ACC112 (cell line): Measurements from ENCODE around the gene DSTYK.
"Not testable (repeated sequence)": the region's sequence is repeated elsewhere in the genome, so short reads cannot be mapped to it uniquely, and the experiment has no call there.

ENCODE experiments used
- H2AFZ ChIP-seq: fragments of 200-600 bp; sonication (generic); one replicate; pipeline ENCODE4 v1.6.0; 2017; ENCODE audit warnings: antibody characterized with exemption, low read length; ENCODE audit not compliant: unreplicated experiment
- H3K27ac ChIP-seq: fragments of 200-600 bp; sonication (generic); 2 replicates; pipeline ENCODE4 v1.5.1; 2014; ENCODE audit warnings: low read depth, mild to moderate bottlenecking, antibody characterized with exemption, low read length, moderate library complexity
- H3K27me3 ChIP-seq: fragments of 200-600 bp; sonication (generic); 2 replicates; pipeline ENCODE4 v1.6.1; 2014; ENCODE audit warnings: mild to moderate bottlenecking, antibody characterized with exemption, low read length, moderate library complexity, mixed read lengths; ENCODE audit not compliant: insufficient read depth
- H3K36me3 ChIP-seq: fragments of 200-600 bp; sonication (generic); 2 replicates; pipeline ENCODE4 v1.6.1; 2016; ENCODE audit warnings: mild to moderate bottlenecking, antibody characterized with exemption, low read length, moderate library complexity, mixed read lengths; ENCODE audit not compliant: insufficient read depth
- H3K4me1 ChIP-seq: fragments of 200-600 bp; sonication (generic); one replicate; pipeline ENCODE4 v1.6.1; 2016; ENCODE audit warnings: low read length, mixed read lengths; ENCODE audit not compliant: insufficient read depth, unreplicated experiment, control insufficient read depth
- H3K4me3 ChIP-seq: fragments of 200-600 bp; sonication (generic); 2 replicates; pipeline ENCODE4 v1.5.1; 2014; ENCODE audit warnings: mild to moderate bottlenecking, low read depth, low read length
- H3K79me2 ChIP-seq: fragments of 200-600 bp; sonication (generic); one replicate; pipeline ENCODE4 v1.6.0; 2016; ENCODE audit warnings: low read length; ENCODE audit not compliant: control insufficient read depth, unreplicated experiment, insufficient read depth

DSTYK gene

GRCh38 chr1:205190845-205191577, 20.5 kb downstream of the DSTYK start:
- Histone ChIP-seq H3K79me2 (peaks cover 23% of the 10 kb centered on the region), H3K27me3 (no peaks in the 10 kb centered on the region), H3K4me3 (no peak overlapping the region), H3K36me3 (peaks cover 10% of the 10 kb centered on the region), H3K27ac (no peak overlapping the region), H3K4me1 (no peaks in the 10 kb centered on the region), H2AFZ (no peak overlapping the region)

DNA sequence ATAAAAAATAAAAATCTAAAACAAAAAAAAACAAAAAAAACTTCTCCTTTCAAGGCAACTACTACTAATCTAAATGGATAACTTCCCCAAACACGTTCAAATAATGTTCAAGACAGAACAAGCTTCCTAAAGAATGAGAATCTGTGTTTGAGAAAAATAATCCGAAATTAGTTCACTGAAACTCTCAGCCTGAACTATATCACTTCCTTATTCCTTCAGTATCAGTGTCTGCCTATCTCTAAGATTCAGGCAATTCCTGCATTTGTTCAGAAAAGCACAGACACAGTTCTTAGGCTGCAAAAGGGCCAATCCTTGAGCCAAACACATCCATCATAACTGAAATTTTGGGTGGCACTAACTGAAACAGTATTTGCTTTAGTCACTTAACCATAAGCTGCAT, 22.4 kb downstream of the DSTYK start:
- no peaks in the 10 kb centered on the region for H3K27me3 ChIP-seq
- peaks cover 10% of the 10 kb centered on the region for H3K36me3 ChIP-seq
- H3K4me1 ChIP-seq = no peaks in the 10 kb centered on the region
- peaks cover 17% of the 10 kb centered on the region for H3K79me2 ChIP-seq
- H3K27ac ChIP-seq = no peak overlapping the region
- H3K4me3 ChIP-seq = no peak overlapping the region
- H2AFZ ChIP-seq = no peak overlapping the region

- H2AFZ ChIP-seq = no peak overlapping the region
- H3K4me1 ChIP-seq = no peaks in the 10 kb centered on the region
- no peak overlapping the region for H3K4me3 ChIP-seq
- no peaks in the 10 kb centered on the region for H3K27me3 ChIP-seq
- peaks cover 17% of the 10 kb centered on the region for H3K79me2 ChIP-seq
- no peak overlapping the region for H3K27ac ChIP-seq
- H3K36me3 ChIP-seq = peaks cover 10% of the 10 kb centered on the region
These were observed 22.9 kb downstream of the DSTYK start for GRCh38 chr1:205188596-205188995.

GRCh38 chr1:205188098-205188497, 23.4 kb downstream of the DSTYK start:
- H3K4me3 ChIP-seq = no peak overlapping the region
- H2AFZ ChIP-seq = no peak overlapping the region
- H3K27ac ChIP-seq = no peak overlapping the region
- no peaks in the 10 kb centered on the region for H3K4me1 ChIP-seq
- H3K79me2 ChIP-seq = peaks cover 17% of the 10 kb centered on the region
- peaks cover 10% of the 10 kb centered on the region for H3K36me3 ChIP-seq
- no peaks in the 10 kb centered on the region for H3K27me3 ChIP-seq

DNA sequence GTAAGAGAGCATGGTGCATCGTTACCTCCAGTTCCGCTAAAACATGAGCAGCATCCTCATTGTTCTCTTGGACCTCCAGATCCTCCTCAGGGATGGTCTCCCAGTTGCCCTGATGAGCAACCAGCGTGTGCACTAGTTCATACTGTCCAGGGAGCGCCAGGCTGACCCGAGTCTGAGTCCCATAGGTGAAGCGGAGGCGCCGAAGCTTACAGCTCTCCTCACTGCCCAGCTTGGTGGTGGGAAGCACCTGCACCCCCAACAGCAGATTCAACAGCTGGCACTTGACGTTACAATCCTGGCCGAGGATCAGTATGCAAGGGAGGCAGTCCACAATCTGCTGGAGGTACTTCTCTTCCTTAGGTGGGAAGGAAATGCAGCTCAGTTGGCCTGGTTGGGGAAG, 24.1 kb downstream of the DSTYK start:
- Histone ChIP-seq H3K27ac (no peak overlapping the region), H3K36me3 (peaks cover 10% of the 10 kb centered on the region), H3K4me1 (no peaks in the 10 kb centered on the region), H3K27me3 (no peaks in the 10 kb centered on the region), H3K4me3 (no peak overlapping the region), H3K79me2 (peaks cover 17% of the 10 kb centered on the region), H2AFZ (no peak overlapping the region)

- Histone ChIP-seq H3K36me3 (peaks cover 10% of the 10 kb centered on the region), H2AFZ (no peak overlapping the region), H3K27ac (no peak overlapping the region), H3K4me3 (no peak overlapping the region), H3K79me2 (peaks cover 17% of the 10 kb centered on the region), H3K27me3 (no peaks in the 10 kb centered on the region), H3K4me1 (no peaks in the 10 kb centered on the region)
These were observed 25.3 kb downstream of the DSTYK start for GRCh38 chr1:205186191-205186590.

- Histone ChIP-seq H2AFZ (no peak overlapping the region), H3K4me3 (no peak overlapping the region), H3K36me3 (peaks cover 10% of the 10 kb centered on the region), H3K79me2 (no peaks in the 10 kb centered on the region), H3K27ac (no peak overlapping the region), H3K4me1 (peaks cover 9% of the 10 kb centered on the region), H3K27me3 (no peaks in the 10 kb centered on the region)
These were observed 27.7 kb downstream of the DSTYK start for GRCh38 chr1:205183676-205184335.

DNA sequence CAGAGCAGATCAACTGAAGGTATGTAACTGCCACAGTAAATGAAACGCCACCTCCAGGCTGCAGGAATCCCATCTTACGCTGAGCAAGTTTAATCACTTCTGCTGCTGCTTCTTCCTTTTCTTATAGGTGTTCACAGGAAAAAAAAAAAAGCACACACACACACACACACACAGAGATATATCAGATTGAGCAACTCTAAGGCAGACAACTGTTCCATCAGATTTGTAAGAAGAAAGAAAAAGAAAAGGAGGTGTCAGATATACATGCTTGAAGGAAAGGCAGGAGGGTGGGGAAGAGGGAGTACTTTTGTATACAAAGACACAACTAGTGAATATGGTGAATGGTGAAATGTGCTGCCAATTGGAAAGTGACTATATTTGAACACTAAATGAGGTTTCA, 28.6 kb downstream of the DSTYK start:
- Histone ChIP-seq H3K79me2 (peaks cover 2% of the 10 kb centered on the region), H2AFZ (no peak overlapping the region), H3K27ac (no peak overlapping the region), H3K4me3 (no peak overlapping the region), H3K4me1 (peaks cover 9% of the 10 kb centered on the region), H3K36me3 (peaks cover 10% of the 10 kb centered on the region), H3K27me3 (no peaks in the 10 kb centered on the region)

GRCh38 chr1:205180331-205180730, 31.2 kb downstream of the DSTYK start:
- not testable (repeated sequence) for H3K4me3 ChIP-seq, H3K79me2 ChIP-seq, H3K27me3 ChIP-seq, H3K27ac ChIP-seq, H2AFZ ChIP-seq, H3K36me3 ChIP-seq
- peaks cover 18% of the 10 kb centered on the region for H3K4me1 ChIP-seq

DNA sequence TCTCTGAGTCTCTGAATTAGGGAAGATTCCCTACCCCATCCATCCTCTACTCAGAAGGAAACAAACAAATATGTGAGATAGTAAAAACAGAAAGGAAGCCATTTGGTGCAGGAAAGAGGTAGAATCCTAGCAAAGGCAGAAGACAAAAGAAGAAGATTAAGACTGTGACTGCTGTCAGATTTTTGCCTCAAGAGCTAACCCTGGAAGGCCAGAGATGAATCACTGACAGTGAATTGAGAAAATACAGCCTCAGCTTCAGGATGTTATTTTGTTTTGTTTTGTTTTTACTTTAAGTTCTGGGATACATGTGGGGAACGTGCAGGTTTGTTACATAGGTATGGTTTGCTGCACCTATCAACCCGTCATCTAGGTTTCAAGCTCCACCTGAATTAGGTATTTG, 31.7 kb downstream of the DSTYK start:
- H2AFZ ChIP-seq = no peak overlapping the region
- no peaks in the 10 kb centered on the region for H3K36me3 ChIP-seq
- H3K79me2 ChIP-seq = peaks cover 4% of the 10 kb centered on the region
- H3K27ac ChIP-seq = peak overlapping the region; percentile 21; the same call in 1 of the 2 replicates
- H3K4me3 ChIP-seq = no peak overlapping the region
- no peaks in the 10 kb centered on the region for H3K27me3 ChIP-seq
- peaks cover 22% of the 10 kb centered on the region for H3K4me1 ChIP-seq

DNA sequence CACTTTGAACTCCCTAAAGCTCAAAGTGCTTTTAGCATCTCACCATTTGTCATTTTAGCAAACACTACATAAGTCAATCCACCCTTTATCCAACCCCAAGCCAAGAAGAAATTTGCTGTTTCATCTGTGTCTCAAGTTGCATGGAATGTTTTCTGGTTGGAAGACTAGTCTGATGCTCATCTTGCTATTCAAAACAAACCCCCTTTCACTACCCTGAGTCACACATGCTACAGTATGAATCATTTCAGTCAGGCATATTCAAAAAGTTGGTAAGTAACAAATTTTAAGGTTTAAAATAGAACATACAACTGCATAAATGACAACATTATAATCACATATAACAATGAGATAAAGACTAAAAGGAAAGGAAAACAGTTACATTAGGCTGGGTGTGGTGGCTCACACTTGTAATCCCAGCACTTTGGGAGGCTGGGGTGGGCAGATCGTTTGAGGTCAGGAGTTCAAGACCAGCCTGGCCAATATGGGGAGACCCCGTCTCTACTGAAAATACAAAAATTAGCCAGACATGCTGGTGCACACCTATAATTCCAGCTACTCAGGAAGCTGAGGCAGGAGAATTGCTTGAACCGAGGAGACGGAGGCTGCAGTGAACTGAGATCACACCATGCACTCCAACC, 38.7 kb downstream of the DSTYK start:
- Histone ChIP-seq H3K79me2 (peaks cover 1% of the 10 kb centered on the region), H3K36me3 (no peaks in the 10 kb centered on the region), H3K4me1 (peaks cover 28% of the 10 kb centered on the region), H3K27me3 (no peaks in the 10 kb centered on the region), H3K27ac (peak overlapping the region; percentile 84), H3K4me3 (no peak overlapping the region), H2AFZ (no peak overlapping the region)
